Neural cell (in vitro differentiated cells): Measurements from ENCODE around the gene SPTBN2. TPM values are rescaled to one million over a fixed set of nuclear protein-coding genes. Genes with fewer than 3 reads are reported as not detected.

ENCODE experiments used
- H2AFZ ChIP-seq: fragments of 200-600, 300-800 bp; sonication (generic), shearing (Covaris generic); 2 replicates; pipeline ENCODE4 v1.6.0; 2014; ENCODE audit warnings: low read depth, mild to moderate bottlenecking, antibody characterized with exemption, low read length, moderate library complexity
- H3F3A ChIP-seq: fragments of 200-600 bp; shearing (Covaris generic); 2 replicates; pipeline ENCODE4 v1.6.1; 2016; ENCODE audit warnings: mild to moderate bottlenecking, moderate library complexity, mixed read lengths, antibody characterized with exemption, low read length; ENCODE audit not compliant: insufficient read depth, poor library complexity, severe bottlenecking
- H3K27ac ChIP-seq: fragments of 200-600, 300-800 bp; sonication (generic), shearing (Covaris generic); 2 replicates; pipeline ENCODE4 v1.5.1; 2014; ENCODE audit warnings: mild to moderate bottlenecking, low read length, moderate library complexity
- H3K27me3 ChIP-seq: fragments of 300-800, 200-600 bp; sonication (generic), shearing (Covaris generic); 2 replicates; pipeline ENCODE4 v1.6.0; 2014; ENCODE audit warnings: mild to moderate bottlenecking, low read depth, low read length, moderate library complexity; ENCODE audit not compliant: insufficient read depth
- H3K36me3 ChIP-seq: fragments of 300-800, 200-600 bp; sonication (generic), shearing (Covaris generic); 2 replicates; pipeline ENCODE4 v1.5.1; 2014; ENCODE audit warnings: mild to moderate bottlenecking, antibody characterized with exemption, low read length, moderate library complexity; ENCODE audit not compliant: insufficient read depth
- H3K4me2 ChIP-seq: fragments of 300-800, 200-600 bp; sonication (generic), shearing (Covaris generic); 2 replicates; pipeline ENCODE4 v1.6.0; 2014; ENCODE audit warnings: mild to moderate bottlenecking, low read length
- H3K4me3 ChIP-seq: fragments of 300-800, 200-600 bp; sonication (generic), shearing (Covaris generic); 2 replicates; pipeline ENCODE4 v1.5.1; 2014; ENCODE audit warnings: mild to moderate bottlenecking, low read length, moderate library complexity
- H3K79me2 ChIP-seq: fragments of 200-600 bp; shearing (Covaris generic); replicated peaks from 2 replicates; pipeline ENCODE4 v1.6.0; 2014; ENCODE audit warnings: mild to moderate bottlenecking, low read length, moderate library complexity; ENCODE audit not compliant: insufficient read depth
- H3K9ac ChIP-seq: fragments of 300-800, 200-600 bp; sonication (generic), shearing (Covaris generic); 2 replicates; pipeline ENCODE4 v1.6.1; 2016; ENCODE audit warnings: mild to moderate bottlenecking, low read length, mixed read lengths
- H3K9me2 ChIP-seq: fragments of 200-600 bp; shearing (Covaris generic); 2 replicates; pipeline ENCODE4 v1.6.1; 2016; ENCODE audit warnings: mild to moderate bottlenecking, low read length, mixed read lengths; ENCODE audit not compliant: insufficient read depth
- H3K9me3 ChIP-seq: fragments of 200-600, 300-800 bp; sonication (generic), shearing (Covaris generic); 2 replicates; pipeline ENCODE4 v1.6.1; 2016; ENCODE audit warnings: mild to moderate bottlenecking, mixed run types, low read length, moderate library complexity, mixed read lengths
- H4K20me1 ChIP-seq: fragments of 200-600 bp; shearing (Covaris generic); 2 replicates; pipeline ENCODE4 v1.6.1; 2016; ENCODE audit warnings: mild to moderate bottlenecking, mixed run types; ENCODE audit not compliant: insufficient read depth
- CTCF ChIP-seq: fragments of 450-650 bp; IDR thresholded peaks from 2 replicates; pipeline ENCODE4 v1.5.1; 2014; ENCODE audit warnings: antibody characterized with exemption, mild to moderate bottlenecking, moderate library complexity; ENCODE audit not compliant: poor library complexity, severe bottlenecking
- EP300 ChIP-seq: fragments of 450-650 bp; conservative IDR thresholded peaks from 2 replicates; pipeline ENCODE4 v1.6.1; 2014; ENCODE audit warnings: antibody characterized with exemption, mild to moderate bottlenecking, moderate library complexity; ENCODE audit not compliant: poor library complexity, severe bottlenecking
- EZH2 ChIP-seq: fragments of 200-600, 300-800 bp; shearing (Covaris generic), sonication (generic); IDR thresholded peaks from 2 replicates; pipeline ENCODE4 v1.6.1; 2014; ENCODE audit warnings: antibody characterized with exemption, low read length, borderline replicate concordance, mild to moderate bottlenecking; ENCODE audit not compliant: insufficient read depth, poor library complexity, severe bottlenecking
- MXI1 ChIP-seq: fragments of 450-650 bp; conservative IDR thresholded peaks from 2 replicates; pipeline ENCODE4 v1.6.1; 2014; ENCODE audit warnings: antibody characterized with exemption, mild to moderate bottlenecking; ENCODE audit not compliant: poor library complexity, severe bottlenecking
- POLR2AphosphoS5 ChIP-seq: IDR thresholded peaks from 2 replicates; pipeline ENCODE4 v1.6.1; 2012
- RAD21 ChIP-seq: fragments of 450-650 bp; conservative IDR thresholded peaks from 2 replicates; pipeline ENCODE4 v1.6.1; 2014; ENCODE audit warnings: antibody characterized with exemption, mild to moderate bottlenecking, moderate library complexity
- REST ChIP-seq: IDR thresholded peaks from 2 replicates; pipeline ENCODE4 v1.6.1; 2012; ENCODE audit warnings: borderline replicate concordance
- SMC3 ChIP-seq: fragments of 450-650 bp; conservative IDR thresholded peaks from 2 replicates; pipeline ENCODE4 v1.6.1; 2014; ENCODE audit warnings: antibody characterized with exemption, mild to moderate bottlenecking, moderate library complexity; ENCODE audit not compliant: poor library complexity
- TAF1 ChIP-seq: IDR thresholded peaks from 2 replicates; pipeline ENCODE4 v1.6.1; 2012; ENCODE audit warnings: low read depth
- polyA plus RNA-seq: library from polyadenylated mRNA; depleted of rRNA; stranded (reverse); fragments of >200 nt; gene quantifications from 2 replicates; pipeline ENCODE4 v1.2.3, GENCODE V29; 2014

The SPTBN2 gene
- polyA plus RNA-seq, 1 donor from 2014 or later: 159 TPM

GRCh38 chr11:66705587-66706335 lies 23.3 kb downstream of the SPTBN2 start:
- no peak overlapping the region for H3K27ac ChIP-seq
- H3K9ac ChIP-seq: no peak overlapping the region
- H3K4me2 ChIP-seq: no peak overlapping the region
- no peaks in the 10 kb centered on the region for H4K20me1 ChIP-seq
- H3F3A ChIP-seq: no peaks in the 10 kb centered on the region
- H2AFZ ChIP-seq: no peak overlapping the region
- H3K36me3 ChIP-seq: peaks cover 16% of the 10 kb centered on the region
- H3K4me3 ChIP-seq: no peak overlapping the region
- H3K79me2 ChIP-seq: no peaks in the 10 kb centered on the region
- no peaks in the 10 kb centered on the region for H3K27me3 ChIP-seq
- H3K9me2 ChIP-seq: no peaks in the 10 kb centered on the region
- TF ChIP-seq EP300 (no peak), CTCF (no peak), TAF1 (no peak), MXI1 (no peak), REST (no peak), RAD21 (no peak), SMC3 (no peak), POLR2AphosphoS5 (no peak), EZH2 (no peak)
- no peaks in the 10 kb centered on the region for H3K9me3 ChIP-seq

- Histone ChIP-seq H3K27me3 (no peaks in the 10 kb centered on the region), H3K9me2 (no peaks in the 10 kb centered on the region), H3K4me2 (no peak overlapping the region), H4K20me1 (no peaks in the 10 kb centered on the region), H3K4me3 (no peak overlapping the region), H2AFZ (no peak overlapping the region), H3F3A (no peaks in the 10 kb centered on the region), H3K27ac (no peak overlapping the region), H3K9ac (no peak overlapping the region), H3K79me2 (no peaks in the 10 kb centered on the region), H3K9me3 (no peaks in the 10 kb centered on the region), H3K36me3 (peaks cover 23% of the 10 kb centered on the region)
- TF ChIP-seq SMC3: no peak
- TF ChIP-seq CTCF: no peak
- TF ChIP-seq MXI1: no peak
- TF ChIP-seq TAF1: no peak
- TF ChIP-seq EP300: no peak
- TF ChIP-seq REST: no peak
- TF ChIP-seq RAD21: no peak
- no peak for TF ChIP-seq EZH2
- no peak for TF ChIP-seq POLR2AphosphoS5
These were observed 24.2 kb downstream of the SPTBN2 start for GRCh38 chr11:66704659-66705360.
